Activated CD4-positive, alpha-beta T cell treated with anti-CD3 and anti-CD28 coated beads, Interleukin-2, amount 50 U/mL, for 4 hours (primary cell): ENCODE data around the gene MOB3C.

Experiments
- DNase-seq, 2 experiments: peaks; one replicate each; pipeline ENCODE4 v3.0.0-alpha.2; 2020

The MOB3C gene

DNA sequence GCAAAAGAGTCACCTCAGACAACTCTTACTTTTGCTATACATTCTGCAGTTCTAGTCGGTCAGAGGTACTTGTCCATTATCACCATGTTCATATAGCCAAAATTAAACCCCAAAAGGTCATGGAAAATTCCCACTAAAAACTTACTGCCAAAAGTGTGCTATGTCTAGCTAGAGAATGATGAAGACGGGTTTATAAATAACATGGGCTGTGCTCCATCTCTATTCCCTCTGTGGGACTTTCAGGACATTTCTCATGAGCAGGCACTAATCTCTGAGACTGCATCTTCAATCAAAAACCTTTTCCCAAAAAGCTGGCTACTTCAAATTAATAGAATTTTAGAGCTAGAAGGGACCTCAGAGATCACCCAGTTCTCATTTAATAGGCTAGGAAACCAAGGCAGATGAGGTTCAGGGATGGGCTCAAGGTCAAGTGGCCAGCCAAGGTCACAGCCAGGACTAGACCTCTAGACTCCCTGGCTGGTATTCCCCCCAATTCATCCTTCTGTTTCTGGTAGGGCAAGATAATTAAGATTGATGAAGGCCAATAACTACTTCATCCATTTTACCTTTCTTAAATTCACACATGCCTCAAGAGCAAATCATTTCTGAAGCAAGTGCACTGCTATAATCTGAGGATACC is 21.0 kb upstream of the MOB3C start:
- no peak for DNase-seq

DNA sequence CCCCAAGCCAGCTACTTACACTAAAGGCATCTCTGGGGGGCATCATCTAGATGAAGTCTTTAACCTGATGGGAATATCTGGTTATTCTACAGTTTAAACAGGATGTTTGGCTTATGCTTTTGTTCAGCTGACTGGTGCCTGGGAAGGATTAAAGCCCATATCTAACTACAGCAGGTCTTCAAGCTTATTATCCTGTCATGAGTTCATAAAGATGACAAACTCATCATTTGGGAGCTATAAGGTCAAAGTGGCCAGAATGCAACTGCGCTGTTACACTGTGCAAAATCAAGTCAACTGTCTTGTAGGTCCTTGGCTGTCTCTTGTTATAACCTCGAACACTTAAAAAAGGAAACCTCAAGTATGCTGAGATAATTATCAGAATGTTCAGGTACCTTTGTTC is 18.6 kb upstream of the MOB3C start:
- DNase-seq, result no peak

DNA sequence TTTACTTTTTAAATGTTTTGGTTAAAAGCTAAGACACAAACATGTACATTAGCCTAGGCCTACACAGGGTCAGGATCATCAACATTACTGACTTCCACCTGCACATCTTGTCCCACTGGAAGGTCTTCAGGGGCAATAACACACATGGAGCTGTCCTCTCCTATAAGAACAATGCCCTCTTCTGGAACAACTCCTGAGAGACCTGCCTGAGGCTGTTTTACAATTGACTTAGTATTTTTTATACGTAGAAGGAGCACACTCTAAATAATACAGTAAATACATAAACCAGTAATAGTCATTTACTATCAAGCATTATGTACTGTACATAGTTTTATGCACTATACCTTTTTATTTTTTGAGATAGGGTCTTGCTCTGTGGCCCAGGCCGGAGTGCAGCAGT is 14.1 kb upstream of the MOB3C start:
- no peak for DNase-seq

DNA sequence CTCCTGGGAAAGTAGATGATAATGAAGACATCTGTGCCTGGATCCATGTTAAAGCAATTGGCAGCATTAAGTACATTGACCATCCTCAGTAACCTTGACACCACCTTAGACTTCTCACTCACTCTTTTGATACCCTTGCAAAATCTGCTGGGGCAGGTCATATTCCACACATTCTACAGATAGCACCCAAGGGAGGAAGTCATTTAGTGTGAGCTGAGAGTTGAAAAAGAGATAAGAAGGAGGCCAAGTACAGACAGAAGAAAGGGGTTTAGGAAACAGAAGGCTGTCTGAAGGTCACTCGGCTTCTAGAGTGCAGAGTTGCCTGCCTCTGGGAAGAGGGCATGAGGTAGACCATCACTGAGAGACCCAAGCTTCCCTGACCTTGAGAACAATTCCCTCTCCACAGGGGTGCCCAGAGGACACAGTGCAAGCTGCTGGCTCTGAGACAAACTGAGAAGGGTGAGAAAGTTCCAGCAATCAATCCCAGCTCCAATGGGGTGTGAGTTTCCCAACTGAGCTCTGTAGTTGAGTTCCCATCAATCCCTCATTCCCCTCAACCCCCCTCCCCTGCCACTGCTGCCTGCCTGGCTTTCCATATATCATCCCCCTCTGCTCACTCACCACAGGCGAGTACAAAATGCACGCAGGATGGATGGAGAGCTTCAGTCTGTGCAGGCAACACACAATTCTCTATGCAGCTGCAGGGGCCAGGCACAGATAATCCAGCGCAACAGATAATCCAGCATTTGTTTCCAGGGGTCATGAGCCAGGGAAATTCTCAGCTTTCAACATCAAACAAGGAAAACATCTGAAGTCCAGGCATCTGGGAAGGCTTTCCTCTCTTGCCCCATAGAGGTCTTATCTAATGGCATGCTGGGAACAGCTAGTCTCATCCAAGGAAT is 7.4 kb upstream of the MOB3C start:
- no peak for DNase-seq

DNA sequence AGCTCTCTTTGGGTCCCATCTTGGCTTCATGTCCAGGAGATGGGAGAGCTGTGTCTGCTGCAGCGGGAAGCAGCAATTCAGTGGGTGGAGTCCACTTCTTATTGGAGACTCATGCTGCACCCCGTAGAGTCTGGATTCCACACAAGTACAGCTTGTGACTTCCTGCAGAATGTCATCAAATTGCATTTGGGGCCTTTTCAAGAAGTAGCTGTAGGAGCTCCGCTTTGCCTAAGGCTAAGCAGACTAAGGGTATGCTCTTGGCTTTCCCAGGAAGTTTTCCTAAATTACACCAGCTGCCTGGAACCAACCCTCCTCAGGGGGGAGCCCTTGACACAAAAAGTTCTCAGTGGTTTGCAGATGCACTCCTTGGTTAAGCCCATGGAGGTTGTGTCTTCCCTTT is 5.7 kb upstream of the MOB3C start:
- no peak for DNase-seq

DNA sequence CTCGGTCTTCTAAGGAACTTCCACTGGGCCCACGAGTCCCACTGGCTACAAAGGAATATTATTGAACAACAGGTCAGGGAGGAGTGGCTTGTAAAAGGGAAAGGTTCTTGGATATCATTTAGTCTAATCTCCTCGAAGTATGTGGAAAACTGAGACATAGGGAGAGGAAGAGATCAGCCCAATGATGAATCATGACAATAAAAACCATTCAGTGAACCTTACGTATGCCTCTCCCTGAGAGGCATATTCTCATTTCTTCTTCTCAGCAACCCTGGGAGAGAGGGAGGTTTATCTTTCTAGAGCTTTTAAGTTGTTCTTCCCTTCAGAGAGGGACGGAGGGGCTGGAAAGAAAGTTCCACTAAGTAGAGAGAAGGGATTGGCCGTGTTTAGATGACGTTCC is 5.3 kb upstream of the MOB3C start:
- DNase-seq, result no peak

DNA sequence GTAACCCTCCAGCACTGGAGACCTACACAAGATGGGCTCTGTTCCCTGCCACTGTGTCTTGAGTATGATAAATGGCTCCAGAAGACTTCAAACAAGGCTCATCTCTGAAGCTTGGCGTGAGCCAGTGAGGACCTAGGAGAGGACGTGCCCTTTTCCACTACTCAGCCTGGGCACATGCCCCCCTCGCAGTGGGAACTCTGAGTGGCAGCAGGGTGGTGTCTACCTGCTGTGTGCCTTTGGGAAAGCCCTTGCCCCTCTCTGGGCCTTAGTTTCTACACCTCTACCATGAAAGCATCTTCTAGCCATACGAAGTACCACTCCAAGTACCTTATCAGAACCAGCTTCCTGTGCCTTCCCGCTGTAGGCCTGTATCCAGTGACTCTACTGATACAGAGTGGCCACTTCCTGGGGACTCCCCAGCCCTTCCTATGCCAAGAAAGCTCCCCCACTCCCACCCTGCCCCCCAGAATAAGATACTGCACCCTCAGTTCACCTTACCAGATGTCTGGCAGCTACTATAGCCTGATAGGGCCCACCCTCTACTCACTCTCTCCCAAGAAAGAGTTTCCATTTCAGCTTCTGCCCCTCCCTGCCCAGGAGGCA is 3.1 kb upstream of the MOB3C start:
- DNase-seq, result no peak

DNA sequence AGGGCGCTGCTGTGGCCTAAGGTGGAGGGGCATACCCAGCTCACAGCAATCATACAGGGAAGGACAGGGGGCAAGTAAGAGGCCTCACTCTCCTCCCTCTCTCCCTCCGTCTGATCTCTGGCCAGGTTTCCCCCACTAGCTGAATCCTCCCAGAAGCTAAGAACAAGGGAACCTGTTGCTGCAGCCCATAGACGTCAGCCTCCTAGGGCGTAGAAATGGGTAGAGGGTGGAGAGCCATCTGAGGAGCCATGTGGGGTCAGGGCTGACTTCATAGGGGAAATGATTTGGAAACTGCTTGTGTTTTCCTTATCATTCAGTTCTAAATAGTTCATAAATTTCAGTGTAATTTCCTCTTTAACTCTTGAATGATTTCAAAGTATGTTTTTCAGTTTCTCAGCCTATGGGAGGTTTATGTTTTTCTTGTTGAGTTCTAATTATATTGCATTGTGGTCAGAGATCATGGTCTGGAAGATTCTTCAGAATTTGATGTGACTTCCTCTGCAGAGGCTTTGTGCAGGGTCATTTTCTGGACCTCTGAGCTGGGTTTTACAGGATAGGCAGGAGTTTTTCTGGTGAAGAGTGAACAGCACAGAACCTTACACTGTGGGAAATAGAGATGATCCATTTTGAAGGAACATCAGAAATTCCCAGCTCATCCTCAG is 2.3 kb upstream of the MOB3C start:
- no peak for DNase-seq

DNA sequence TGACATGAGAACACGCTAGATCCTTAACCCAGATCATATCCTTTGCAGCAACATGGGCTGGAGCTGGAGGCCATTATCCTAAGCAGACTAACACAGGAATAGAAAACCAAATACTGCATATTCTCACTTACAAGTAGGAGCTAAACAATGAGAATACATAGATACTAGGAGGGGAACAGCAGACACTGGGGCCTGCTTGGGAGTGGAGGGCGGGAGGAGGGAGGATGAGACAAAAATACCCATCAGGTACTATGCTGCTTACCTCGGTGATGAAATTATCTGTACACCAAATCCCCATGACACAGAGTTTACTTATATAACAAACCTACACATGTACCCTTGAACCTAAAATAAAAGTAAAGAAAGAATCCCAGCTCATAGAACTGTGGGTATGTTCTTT is 1.2 kb upstream of the MOB3C start:
- no peak for DNase-seq

DNA sequence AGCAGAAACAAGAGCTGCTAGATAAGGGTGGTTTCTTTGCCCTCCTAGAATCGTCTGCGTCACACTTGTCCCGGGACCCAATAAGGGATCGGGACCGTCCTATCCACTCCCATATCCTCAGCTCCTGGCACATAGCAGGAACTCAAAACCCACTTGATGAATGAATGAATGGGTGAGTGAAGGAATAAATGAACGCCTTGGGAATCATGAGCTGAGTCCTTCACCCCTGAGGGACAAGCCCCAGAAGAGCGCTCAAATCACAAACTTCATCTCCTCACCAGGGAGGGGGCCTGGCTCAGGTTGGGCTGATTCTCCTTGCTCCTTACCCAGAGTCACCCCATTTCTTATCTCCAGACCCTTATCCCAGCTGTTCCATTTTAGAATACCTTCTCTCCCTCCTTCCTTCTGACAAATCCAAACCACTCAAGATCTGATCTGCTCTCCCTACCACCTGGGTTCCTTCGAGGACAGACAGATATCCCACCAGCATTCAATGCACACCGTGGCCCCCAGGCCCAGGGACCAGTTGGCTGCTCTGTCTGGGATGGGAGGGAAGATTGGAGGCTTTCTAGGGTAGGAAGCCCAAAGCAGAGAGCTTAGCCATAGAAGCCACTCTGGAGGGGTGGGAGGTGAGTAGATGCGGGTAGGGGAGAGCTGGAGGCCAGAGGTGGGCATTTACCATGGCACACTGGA is 643 bp upstream of the MOB3C start:
- DNase-seq, result no peak

DNA sequence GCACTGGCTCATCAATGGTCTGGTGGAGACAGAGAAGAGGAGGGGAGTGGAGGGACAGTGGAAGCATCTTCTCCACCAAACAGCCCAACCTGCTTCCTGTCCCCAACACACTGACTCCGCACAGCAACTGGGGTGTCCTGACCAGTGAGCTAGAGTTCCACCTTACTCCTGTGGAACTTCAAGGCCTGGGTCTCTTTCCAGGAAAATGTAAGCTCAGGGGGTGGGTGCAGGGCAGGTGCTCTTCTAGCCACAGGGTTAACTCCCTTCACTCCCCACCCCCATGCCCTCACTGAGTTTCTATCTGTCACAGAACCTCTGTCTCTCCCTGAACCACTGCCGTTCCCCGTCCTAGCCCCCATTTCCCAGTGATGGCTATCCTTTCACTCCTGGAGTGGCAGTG is 876 bp downstream of the MOB3C start:
- DNase-seq, result no peak

DNA sequence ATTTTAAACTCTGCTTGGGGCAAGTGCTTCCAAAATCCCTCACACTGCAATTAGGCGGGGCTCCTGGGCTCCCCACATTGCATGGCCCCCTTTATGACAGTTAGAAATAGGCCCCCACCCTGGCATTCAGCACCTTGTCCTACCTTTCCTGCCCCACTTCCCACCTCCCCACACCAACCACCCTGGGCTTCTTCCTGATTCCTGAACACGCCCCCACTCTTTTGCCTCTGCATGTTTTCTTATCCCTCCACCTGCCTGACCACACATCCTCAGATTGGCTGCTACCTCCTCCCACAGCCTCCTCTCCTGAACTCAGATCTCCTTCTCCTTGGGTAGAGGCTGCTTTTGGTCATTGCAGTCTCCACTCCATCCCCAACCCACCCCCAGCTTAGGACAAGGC is 1.5 kb downstream of the MOB3C start:
- DNase-seq, result no peak

DNA sequence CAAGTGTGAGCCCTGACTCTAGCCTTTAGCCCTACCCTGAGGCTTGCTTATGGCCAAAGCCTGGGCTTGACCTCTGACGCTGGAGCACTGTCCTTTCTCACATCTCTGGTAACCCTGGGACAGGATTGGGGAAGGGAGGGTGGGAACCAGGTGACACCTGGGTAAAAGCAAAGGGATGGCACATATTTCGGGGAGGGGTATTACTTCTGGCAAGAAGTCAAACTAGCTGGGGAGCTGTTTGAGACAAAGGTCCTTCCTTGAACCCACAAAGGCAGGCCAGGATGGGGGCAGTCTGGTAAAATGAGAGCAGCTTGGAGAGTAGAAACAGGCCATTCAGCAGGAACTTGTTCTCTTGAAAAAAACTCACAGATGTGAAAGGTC is 2.0 kb downstream of the MOB3C start:
- no peak for DNase-seq

DNA sequence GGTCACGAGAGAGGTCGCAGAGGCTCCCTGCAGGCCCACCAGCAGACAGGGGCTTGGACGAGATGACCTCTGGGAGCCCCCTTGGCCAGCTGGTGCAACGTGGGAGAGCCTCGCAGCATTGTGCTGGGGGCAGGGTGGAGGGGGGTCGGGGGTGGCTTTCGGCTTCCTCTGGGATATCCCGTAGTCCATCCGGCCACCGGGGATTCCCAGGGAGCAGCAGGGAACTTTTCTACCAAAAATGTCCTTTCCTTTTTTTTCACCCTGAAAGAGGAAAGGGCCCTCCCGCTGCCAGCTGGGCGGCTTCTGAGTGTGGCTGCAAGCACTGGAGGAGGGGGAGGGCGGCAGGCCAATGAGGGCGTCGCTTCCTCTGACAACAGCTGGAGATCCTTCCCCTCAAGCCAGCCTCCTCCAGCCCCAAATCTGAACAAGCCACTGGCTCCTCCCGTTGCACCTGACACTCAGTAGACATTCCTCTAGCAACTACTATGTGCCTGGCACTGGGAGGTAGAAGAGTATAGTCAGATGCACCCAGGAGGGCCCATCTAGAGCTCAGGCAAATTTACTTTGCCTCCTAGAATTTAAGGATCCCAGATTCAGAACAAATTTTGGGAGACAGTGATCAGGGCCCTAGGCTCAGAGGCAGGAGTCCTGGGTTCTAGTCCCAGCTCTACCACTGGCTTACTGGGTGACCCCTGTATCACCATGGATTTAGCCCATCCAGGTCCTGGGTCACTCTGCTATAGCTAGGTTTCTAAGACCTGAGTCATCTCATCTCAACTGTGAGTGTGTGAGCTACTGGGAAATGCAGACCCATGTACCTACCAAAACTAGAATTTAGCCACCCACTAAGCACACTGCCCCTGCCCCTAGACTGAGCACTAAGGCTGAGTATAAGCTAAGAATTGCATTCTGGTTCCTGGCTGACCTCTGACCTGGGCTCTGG is 2.7 kb downstream of the MOB3C start:
- DNase-seq, result no peak

DNA sequence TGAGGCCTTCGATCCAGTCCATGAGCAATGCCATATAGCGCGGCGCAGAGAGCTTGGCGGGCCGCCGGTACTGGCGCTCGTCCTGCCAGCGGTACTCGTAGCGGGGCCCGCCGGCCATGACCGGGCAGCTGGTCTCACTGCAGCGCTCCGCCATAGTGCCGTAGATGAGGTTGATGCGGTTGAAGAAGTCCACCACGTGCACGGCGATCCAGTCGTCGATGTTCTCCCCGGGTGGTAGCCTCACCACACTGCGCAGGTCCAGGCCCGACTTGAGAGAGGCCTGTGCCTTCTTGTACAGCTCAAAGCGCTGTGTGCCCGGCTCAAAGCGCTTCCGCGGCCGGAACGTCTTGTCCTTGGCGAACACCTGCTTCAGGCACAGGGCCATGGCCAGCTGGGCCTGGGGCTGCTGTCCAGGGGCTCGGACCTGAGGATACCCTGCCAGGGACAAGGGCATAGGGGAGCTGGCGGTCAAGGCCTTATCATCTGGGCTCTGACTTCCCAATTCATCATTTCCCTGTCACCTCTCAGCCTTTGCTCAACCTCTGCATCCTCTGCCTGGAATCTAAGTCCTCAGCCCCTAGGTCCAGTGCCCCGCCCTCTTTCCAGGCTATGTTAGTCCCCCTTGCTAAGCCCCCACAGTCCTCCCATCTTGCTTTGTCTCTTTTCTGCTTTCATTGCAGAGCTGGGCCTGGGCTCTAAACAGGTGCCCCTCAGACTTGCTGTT is 3.5 kb downstream of the MOB3C start:
- no peak for DNase-seq

DNA sequence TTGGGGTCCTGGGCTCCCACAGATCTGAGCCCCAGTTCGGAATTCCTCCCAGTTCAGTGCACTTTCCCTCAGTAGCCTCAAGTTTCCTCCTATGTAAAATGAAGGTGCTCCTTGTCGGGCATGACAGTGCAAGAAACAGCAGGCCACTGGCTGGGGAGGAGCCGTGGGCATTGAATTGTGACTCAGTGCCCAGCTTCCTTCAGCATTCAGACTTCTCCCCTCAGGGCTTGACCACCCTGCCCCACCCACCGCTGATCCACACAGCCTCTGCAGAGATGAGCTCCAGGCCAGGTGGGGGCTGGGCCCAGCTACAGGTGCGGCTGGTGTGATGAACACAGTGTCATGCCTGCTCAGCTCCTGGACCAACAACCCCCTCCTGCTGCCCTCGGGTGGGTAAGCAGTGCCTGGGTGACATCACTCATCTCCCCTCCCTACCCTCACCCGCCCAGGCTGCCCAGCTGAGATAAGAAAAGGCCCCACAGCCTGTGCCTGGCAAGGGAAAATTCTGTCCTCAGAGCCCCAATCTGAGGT is 4.9 kb downstream of the MOB3C start:
- no peak for DNase-seq

DNA sequence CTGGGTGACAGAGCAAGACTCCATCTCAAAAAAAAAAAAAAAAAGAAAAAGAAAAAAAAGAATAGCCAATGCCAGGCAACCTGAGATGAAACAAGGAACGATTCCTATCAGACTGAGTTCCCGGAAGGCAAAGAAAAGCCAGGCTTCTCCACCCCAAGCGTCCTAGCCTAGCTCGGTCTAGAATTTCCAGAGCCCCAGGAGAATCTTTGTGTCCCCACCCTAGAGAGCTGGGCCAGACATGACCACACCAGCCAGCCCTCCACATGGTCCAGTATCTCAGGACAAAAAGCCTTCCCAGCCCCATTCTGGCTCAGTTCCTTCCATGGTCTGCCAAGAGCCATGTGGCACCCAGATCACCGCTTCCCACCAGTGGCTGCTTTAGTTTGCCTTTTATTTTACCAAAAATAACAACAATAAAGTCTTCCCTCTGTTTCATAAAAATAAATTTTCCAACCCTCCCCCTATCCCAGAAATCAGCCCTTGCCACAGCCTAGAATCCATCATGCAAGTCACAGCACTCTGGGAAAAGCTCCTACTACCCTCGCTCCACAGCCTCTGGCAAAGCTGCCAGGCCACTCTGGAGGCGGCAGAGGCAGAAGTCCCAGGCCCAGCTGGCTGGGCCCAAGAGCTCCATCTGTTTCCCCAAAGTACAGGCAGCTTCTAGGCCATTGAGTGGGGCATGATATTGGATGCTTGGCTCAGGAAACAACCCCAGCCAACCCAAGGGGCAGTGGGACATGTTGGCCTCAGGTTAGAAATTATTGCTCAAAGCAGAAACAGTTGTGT is 9.1 kb downstream of the MOB3C start:
- no peak for DNase-seq

DNA sequence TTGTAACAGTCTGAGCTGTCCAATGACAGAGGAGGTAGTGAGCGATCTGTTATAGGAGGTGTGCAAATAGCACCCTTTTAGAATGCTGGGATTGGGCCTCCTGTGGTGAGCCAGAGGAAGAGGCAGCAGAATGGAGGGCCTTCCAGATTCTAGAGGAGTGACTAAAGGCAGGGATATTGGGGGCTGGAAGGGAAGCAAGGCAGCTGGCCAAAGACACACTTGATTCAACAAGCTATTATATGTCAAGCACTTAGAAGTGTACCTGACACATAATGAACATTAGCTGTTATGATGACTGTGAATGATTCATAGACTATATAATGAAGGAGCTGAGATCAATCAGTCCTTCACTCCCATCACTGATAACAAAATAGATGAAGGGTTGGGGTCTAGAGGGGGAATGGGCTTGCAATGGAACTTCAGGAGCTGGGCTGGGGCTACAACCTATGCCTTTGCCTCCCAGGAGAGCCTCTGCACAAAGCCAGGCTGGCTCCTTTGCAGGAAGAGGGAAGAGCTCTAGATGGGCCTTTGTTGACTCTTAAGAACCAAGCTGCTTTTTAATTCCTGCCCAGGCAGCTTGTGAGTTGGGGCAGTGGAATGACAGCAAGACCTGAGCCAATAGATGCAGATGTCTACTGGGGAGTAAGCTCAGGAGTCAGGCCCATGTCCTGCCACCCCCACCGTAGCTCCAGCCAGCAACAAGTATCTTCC is 10.2 kb downstream of the MOB3C start:
- no peak for DNase-seq

DNA sequence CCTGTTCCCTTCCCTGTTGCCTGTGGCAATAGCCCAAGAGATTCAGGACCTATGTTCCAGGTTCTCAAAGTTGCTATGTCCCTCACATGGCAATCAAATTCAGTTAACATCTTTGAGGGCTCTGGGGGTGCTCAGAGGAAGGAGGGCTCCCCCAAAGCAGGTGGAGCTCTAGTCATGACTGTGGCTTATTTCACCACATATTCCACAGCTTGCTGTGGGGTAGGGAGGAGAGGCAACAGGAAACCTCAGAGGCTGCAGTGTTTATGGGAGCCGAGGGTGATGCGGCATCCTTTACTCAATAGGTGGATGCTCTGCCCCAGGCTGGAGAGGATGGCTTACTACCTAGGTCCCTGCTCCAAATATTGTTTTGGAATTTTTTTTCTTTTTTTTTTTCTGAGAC is 11.4 kb downstream of the MOB3C start:
- no peak for DNase-seq
